AG04450 (cell line): Measurements from ENCODE around the gene DDAH2. TPM values are rescaled to one million over a fixed set of nuclear protein-coding genes. Genes with fewer than 3 reads are reported as not detected.
A peak's percentile ranks its signal among the peaks of the same experiment; 100 is the strongest.

Experiments
- CTCF ChIA-PET: fragments of 300-600, 350-600 bp; formaldehyde crosslinking; extraction: SDS; loops from one replicate; lab custom pipeline; 2022; ENCODE audit warnings: antibody characterized with exemption, inconsistent platforms; lab: Charles Lee
- POLR2A ChIA-PET: fragments of 350-600 bp; formaldehyde crosslinking; extraction: SDS; loops from one replicate; lab custom pipeline; 2021; ENCODE audit warnings: antibody characterized with exemption, inconsistent platforms; lab: Yijun Ruan, JAX
- DNase-seq: peaks from one replicate; pipeline ENCODE4 v3.0.0-alpha.2; 2011; ENCODE audit warnings: low read depth, low spot score
- H3K27ac ChIP-seq: one replicate; pipeline ENCODE4 v1.5.1; 2012; ENCODE audit warnings: low read depth, low read length, control low read depth
- H3K27me3 ChIP-seq: one replicate; pipeline ENCODE4 v1.6.0; 2012; ENCODE audit warnings: low read length; ENCODE audit not compliant: control insufficient read depth, insufficient read depth
- H3K4me3 ChIP-seq: 2 replicates; pipeline ENCODE4 v1.5.1; 2011; ENCODE audit warnings: mild to moderate bottlenecking, low read depth, low read length, control low read depth
- H3K9me3 ChIP-seq: 2 replicates; pipeline ENCODE4 v1.5.1; 2012; ENCODE audit warnings: low read length; ENCODE audit not compliant: control insufficient read depth, insufficient read depth
- CTCF ChIP-seq: IDR thresholded peaks from 2 replicates; pipeline ENCODE4 v1.5.1; 2011; ENCODE audit warnings: low read depth, low read length, control low read depth, inconsistent platforms
- polyA minus RNA-seq: library from RNA; depleted of rRNA, polyadenylated mRNA; stranded (reverse); fragments of >200 nt; gene quantifications from 2 replicates; pipeline ENCODE4 v1.2.3, GENCODE V29; 2011; rRNA and poly(A)+ RNA removed
- polyA plus RNA-seq: library from polyadenylated mRNA; depleted of rRNA; stranded (reverse); fragments of >200 nt; gene quantifications from 2 replicates; pipeline ENCODE4 v1.2.3, GENCODE V29; 2011; rRNA removed

Gene DDAH2
- polyA plus RNA-seq (44.4 and 59.1 TPM in 2 replicates), polyA minus RNA-seq (22.7 and 34.5 TPM in 2 replicates)

GRCh38 chr6:31728767-31729514 lies at the start of gene DDAH2:
TSS of gene DDAH2 (minus strand) at chr6:31729299. CDS start at chr6:31729161, 138 bp downstream.
- CTCF ChIA-PET, result interaction anchor here (0.6 to 2.8 kb wide), 7 partner anchors 10 to 223 kb away, joined by 3 to 11 read pairs (median 4); partner anchors contain the start of gene MSH5
- H3K27me3 ChIP-seq, result no peaks in the 10 kb centered on the region
- H3K27ac ChIP-seq, result peak within 1 kb of the TSS; percentile 90
- no peak for DNase-seq
- peak within 1 kb of the TSS; percentile 90 for H3K4me3 ChIP-seq
- peaks cover 4% of the 10 kb centered on the region; the same call in 1 of the 2 replicates for H3K9me3 ChIP-seq
- POLR2A ChIA-PET, result interaction anchor here (0.5 to 1.4 kb wide), 5 partner anchors 11 to 99 kb away, joined by 3 to 8 read pairs (median 3); partner anchors contain the start of genes HSPA1A, HSPA1B, HSPA1L and LSM2
- no peak for TF ChIP-seq CTCF

DNA sequence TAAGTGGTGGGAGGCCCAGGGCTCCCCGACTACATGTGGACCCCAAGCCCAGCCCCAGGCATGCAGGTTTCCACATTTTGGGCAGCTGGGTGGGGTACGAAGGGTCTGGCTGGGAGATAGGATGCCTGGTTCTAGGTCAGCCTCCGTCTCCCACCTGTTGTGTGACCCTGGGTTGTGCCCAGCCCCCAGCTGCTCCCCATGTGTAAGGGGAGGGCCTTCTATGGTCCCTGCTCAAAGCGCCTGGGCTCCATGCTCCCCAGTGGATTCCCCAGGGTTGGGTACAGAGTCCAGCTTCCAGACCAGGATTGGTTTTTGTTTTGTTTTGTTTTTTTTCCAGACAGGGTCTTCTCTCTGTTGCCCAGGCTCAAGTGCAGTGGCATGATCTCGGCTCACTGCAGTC lies 49.1 kb upstream of the DDAH2 start:
- Histone ChIP-seq H3K27me3 (no peaks in the 10 kb centered on the region), H3K9me3 (no peaks in the 10 kb centered on the region), H3K27ac (peak overlapping the region; percentile 21), H3K4me3 (no peak overlapping the region)
- CTCF ChIA-PET, result interaction anchor here (1.0 to 4.2 kb wide), 3 partner anchors 8 to 29 kb away, joined by 3 to 24 read pairs (median 3); partner anchors contain the start of gene LSM2
- no peak for TF ChIP-seq CTCF
- no peak for DNase-seq
- POLR2A ChIA-PET, result interaction anchor here (0.5 to 1.3 kb wide), 2 partner anchors 49 to 85 kb away, joined by 3 to 9 read pairs; partner anchors contain the start of gene HSPA1B

DNA sequence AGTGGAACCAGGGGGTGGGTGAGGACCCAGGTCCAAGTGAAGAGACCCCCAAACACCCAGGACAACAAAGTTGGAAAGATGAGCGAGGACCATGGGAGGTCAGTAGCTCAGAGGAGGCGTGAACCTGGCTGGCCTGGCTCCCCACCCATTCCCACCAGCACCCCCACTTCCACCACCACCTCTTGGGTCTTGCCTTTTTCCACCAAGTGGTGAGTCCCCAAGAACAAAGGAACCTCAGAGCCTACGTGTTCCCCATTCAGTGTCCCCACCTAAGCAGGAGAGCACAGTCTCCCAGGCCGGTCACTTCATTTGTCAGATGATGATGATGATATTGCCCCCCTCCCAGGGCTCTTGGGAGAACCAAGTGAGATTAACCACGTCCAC lies 48.6 kb upstream of the DDAH2 start:
- Histone ChIP-seq H3K27ac (peak overlapping the region; percentile 21), H3K27me3 (no peaks in the 10 kb centered on the region), H3K4me3 (no peak overlapping the region), H3K9me3 (no peaks in the 10 kb centered on the region)
- DNase-seq, result no peak
- ChIA-PET CTCF (interaction anchor here (1.0 to 4.2 kb wide), 2 partner anchors 14 to 29 kb away, joined by 3 to 24 read pairs; partner anchors contain the start of gene LSM2), POLR2A (interaction anchor here (0.8 to 1.3 kb wide), 2 partner anchors 25 to 50 kb away, joined by 3 to 9 read pairs; partner anchors contain the start of gene HSPA1B)
- TF ChIP-seq CTCF, result no peak

DNA sequence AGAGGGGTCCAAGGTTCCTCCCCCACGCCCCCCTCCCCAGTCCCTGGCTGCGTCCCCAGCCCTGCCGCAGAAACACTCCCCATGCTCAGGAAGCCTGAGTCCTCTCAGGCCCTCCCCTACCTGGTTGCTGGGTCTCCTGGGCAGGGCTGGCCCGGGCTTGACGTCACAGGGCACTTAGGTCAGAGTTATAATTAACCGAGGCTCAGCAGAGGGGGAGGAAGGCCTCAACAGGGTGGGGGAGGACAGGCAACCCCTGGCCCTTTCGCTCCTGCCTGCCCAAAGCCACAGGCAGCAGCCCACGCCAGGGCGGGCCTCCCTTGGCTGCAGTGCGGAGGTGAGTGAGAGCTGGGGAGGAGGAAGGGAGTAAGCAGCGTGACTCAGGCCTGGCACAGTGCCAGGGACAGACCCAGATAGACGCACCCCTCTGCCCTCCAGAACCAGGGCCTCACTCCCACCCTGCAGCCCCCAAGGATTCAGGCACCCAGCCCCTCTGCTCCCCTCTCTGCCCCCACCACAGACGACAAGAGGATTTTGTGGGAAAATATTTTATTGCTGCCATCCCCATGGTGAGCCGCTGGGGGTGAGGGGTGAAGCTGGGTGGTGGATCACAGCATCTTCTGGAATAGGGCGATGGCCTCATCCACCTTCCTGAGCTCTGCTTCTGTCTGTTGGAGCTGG lies 48.0 kb upstream of the DDAH2 start, which contains the start of gene VWA7:
TSS of gene VWA7 (minus strand) at position 340 of the 678 bp plus-strand sequence. CDS start 549 bp downstream, outside the sequence.
- POLR2A ChIA-PET, result interaction anchor here (0.8 to 1.3 kb wide), 2 partner anchors 24 to 50 kb away, joined by 3 to 9 read pairs; partner anchors contain the start of gene HSPA1B
- TF ChIP-seq CTCF, result no peak
- CTCF ChIA-PET, result interaction anchor here (1.0 to 4.2 kb wide), 2 partner anchors 14 to 30 kb away, joined by 3 to 24 read pairs; partner anchors contain the start of gene LSM2
- H3K27me3 ChIP-seq, result no peaks in the 10 kb centered on the region
- H3K27ac ChIP-seq, result peak within 1 kb of the TSS; percentile 21
- no peak for DNase-seq
- no peaks in the 10 kb centered on the region for H3K9me3 ChIP-seq
- H3K4me3 ChIP-seq, result no peak within 1 kb of the TSS
